ENCODE data around the gene LMOD3. TPM values are rescaled to one million over a fixed set of nuclear protein-coding genes. Genes with fewer than 3 reads are reported as not detected.
A peak's percentile ranks its signal among the peaks of the same experiment; 100 is the strongest.

LMOD3 gene
- total and polyA plus RNA-seq, 9 of the 15 experiments (the other 6 are each of a cell fraction or from before 2014, with no cell fraction given), result 0.03 TPM; not detected in 8

- Histone ChIP-seq H3K36me3 (ENCODE audit: control insufficient read depth, insufficient read depth, low read length) (no peaks in the 10 kb centered on the region), H3K79me2 (ENCODE audit: control insufficient read depth, insufficient read depth, low read length) (peaks cover 18% of the 10 kb centered on the region), H3K9me3 (replicated peaks; ENCODE audit: control insufficient read depth, insufficient read depth, low read depth, low read length) (no peaks in the 10 kb centered on the region), H3K4me2 (ENCODE audit: insufficient read depth, low read length) (no peak overlapping the region), H3K27me3 (ENCODE audit: control insufficient read depth in 2 of 2, insufficient read depth in 2 of 2, low read length in 2 of 2) (no peaks in the 10 kb centered on the region), H3K27ac (ENCODE audit: extremely low read depth, low read depth, low read length) (no peak overlapping the region), H3K9ac (ENCODE audit: insufficient read depth in 1 of 2, low read depth in 2 of 2, low read length in 2 of 2) (no peak overlapping the region), H4K20me1 (replicated peaks; ENCODE audit: control insufficient read depth, insufficient read depth, low read length) (no peaks in the 10 kb centered on the region), H3K9me1 (ENCODE audit: control insufficient read depth, insufficient read depth, low read length) (no peaks in the 10 kb centered on the region), H2AFZ (ENCODE audit: low read depth, low read length) (no peak overlapping the region), H3K4me1 (replicated peaks in 1 of 2; ENCODE audit: control insufficient read depth in 2 of 2, insufficient read depth in 2 of 2, low read length in 2 of 2) (peaks cover 14 to 21% of the 10 kb centered on the region in 2 experiments), H3K4me3 (no peak overlapping the region)
- DNase-seq (ENCODE audit: extremely low read depth in 1 of 4, low spot score in 3 of 4) (no peak), FAIRE-seq (no peak), ATAC-seq (no peak)
- CTCF ChIA-PET (ENCODE audit: low intra/inter-chr PET ratio), result no interaction called here
- POLR2A ChIA-PET, result interaction anchor here (0.6 kb wide), 1 partner anchor 704 kb away, joined by 3 read pairs; no protein-coding TSS in a partner anchor
- no TSS peak for BruUV-seq (replicated peaks)
- 76% methylated on average over 2 of the region's 2 CpGs for WGBS (ENCODE audit: insufficient coverage, low coverage, missing lambda C conversion rate)
- intact Hi-C loops (cut with micrococcal nuclease), result no loop called here
- in situ Hi-C loops (cut with MboI), result no loop called here
- no peak for TF ChIP-seq GTF2E2 (tag; IDR thresholded peaks at IDR 0.05)
- no peak for TF ChIP-seq KLF1 (tag; IDR thresholded peaks at IDR 0.05)
- TF ChIP-seq DLX4 (CRISPR knock-in tag; IDR thresholded peaks at IDR 0.05), result no peak
- TF ChIP-seq ZNF785 (CRISPR knock-in tag; IDR thresholded peaks at IDR 0.05), result no peak
- no peak for TF ChIP-seq ZNF140 (CRISPR knock-in tag; IDR thresholded peaks at IDR 0.05)
- no peak for TF ChIP-seq EWSR1 (IDR thresholded peaks at IDR 0.05; ENCODE audit: borderline replicate concordance, low read depth, partially characterized antibody)
- 0 out of 2 replicates have a peak, but pooled peaks have one; percentile 11 for TF ChIP-seq JUND (IDR thresholded peaks at IDR 0.05; ENCODE audit: borderline replicate concordance, low read depth, low read length)
- no peak for TF ChIP-seq JUND (tag; IDR thresholded peaks at IDR 0.05; ENCODE audit: borderline replicate concordance, low read depth, low read length)
- peak in 1 of 2 experiments; percentile 37 for TF ChIP-seq NCOA2 (IDR thresholded peaks at IDR 0.05; ENCODE audit: partially characterized antibody in 2 of 2)
- TF ChIP-seq MLLT1 (IDR thresholded peaks at IDR 0.05), result no peak
- no peak for TF ChIP-seq ZNF133 (CRISPR knock-in tag; IDR thresholded peaks at IDR 0.05)
- no peak for TF ChIP-seq ZBTB2 (IDR thresholded peaks at IDR 0.05)
- no peak for TF ChIP-seq ESRRA (IDR thresholded peaks at IDR 0.05; ENCODE audit: borderline replicate concordance, low read depth)
- TF ChIP-seq FOXK2 (conservative IDR thresholded peaks at IDR 0.05 in 1 of 2, IDR thresholded peaks at IDR 0.05 in 1 of 2; ENCODE audit: low read depth in 2 of 2), result 0 out of 4 replicates have a peak, but pooled peaks of 1 of the 2 experiments have one; percentile 15
- TF ChIP-seq HEY1 (CRISPR knock-in tag; IDR thresholded peaks at IDR 0.05; ENCODE audit: borderline replicate concordance), result no peak
- no peak for TF ChIP-seq NEUROD1 (IDR thresholded peaks at IDR 0.05; ENCODE audit: borderline replicate concordance, low read depth, low read length, partially characterized antibody)
These were observed 34.3 kb downstream of the LMOD3 start for GRCh38 chr3:69088063-69088462.

All from K562 (cell line).